Activated CD8-positive, alpha-beta memory T cell treated with anti-CD3 and anti-CD28 coated beads, Interleukin-2, amount 50 U/mL, for 48 hours (primary cell): ENCODE measurements around the gene ITPR1.

Experiments
- DNase-seq: peaks from one replicate; pipeline ENCODE4 v3.0.0-alpha.2; 2020

ITPR1 gene

GRCh38 chr3:4729061-4729973, 236.2 kb downstream of the ITPR1 start:
- DNase-seq: no peak

- no peak for DNase-seq
These were observed 237.6 kb downstream of the ITPR1 start for GRCh38 chr3:4730719-4731118.

GRCh38 chr3:4731543-4732111, 238.5 kb downstream of the ITPR1 start:
- no peak for DNase-seq

- no peak for DNase-seq
These were observed 239.8 kb downstream of the ITPR1 start for GRCh38 chr3:4732925-4733324.

GRCh38 chr3:4734454-4734853, 241.3 kb downstream of the ITPR1 start:
- DNase-seq: no peak

- DNase-seq: no peak
These were observed 242.1 kb downstream of the ITPR1 start for GRCh38 chr3:4735243-4735642.

GRCh38 chr3:4736284-4736861, 243.2 kb downstream of the ITPR1 start:
- no peak for DNase-seq

GRCh38 chr3:4738737-4739274, 245.7 kb downstream of the ITPR1 start:
- no peak for DNase-seq

GRCh38 chr3:4739289-4740236, 246.4 kb downstream of the ITPR1 start:
- DNase-seq: no peak

- DNase-seq: no peak
These were observed 247.4 kb downstream of the ITPR1 start for GRCh38 chr3:4740397-4741105.

- DNase-seq: no peak
These were observed 247.9 kb downstream of the ITPR1 start for GRCh38 chr3:4741106-4741403.

- no peak for DNase-seq
These were observed 248.5 kb downstream of the ITPR1 start for GRCh38 chr3:4741404-4742307.

GRCh38 chr3:4742359-4742758, 249.2 kb downstream of the ITPR1 start:
- no peak for DNase-seq

GRCh38 chr3:4743371-4743770, 250.2 kb downstream of the ITPR1 start:
- DNase-seq: no peak

- no peak for DNase-seq
These were observed 251.5 kb downstream of the ITPR1 start for GRCh38 chr3:4744405-4745234.

- DNase-seq: no peak
These were observed 252.1 kb downstream of the ITPR1 start for GRCh38 chr3:4745235-4745610.

- DNase-seq: no peak
These were observed 253.3 kb downstream of the ITPR1 start for GRCh38 chr3:4746241-4746958.

- no peak for DNase-seq
These were observed 255.0 kb downstream of the ITPR1 start for GRCh38 chr3:4748127-4748526.

GRCh38 chr3:4748701-4749378, 255.7 kb downstream of the ITPR1 start:
- DNase-seq: no peak
